Right cardiac atrium (tissue), 5 donors: Measurements from ENCODE around the gene IL37. TPM values are rescaled to one million over a fixed set of nuclear protein-coding genes. Genes with fewer than 3 reads are reported as not detected.

Experiments
- ATAC-seq, 2 donors: fragments of 200-7000 bp; cut with Tn5 transposase; one replicate each; pipeline versions ENCODE4 v1.8.0 to v1.9.1; 2020; ENCODE audit warnings: moderate library complexity in 2 of 2, mild to moderate bottlenecking in 1 of 2
- DNase-seq, 3 donors: peaks; one replicate each; pipeline ENCODE4 v3.0.0-alpha.2; 2020
- H3K27ac ChIP-seq: one replicate; pipeline ENCODE4 v1.5.1; 2013; ENCODE audit warnings: mild to moderate bottlenecking, low read length, control low read depth, moderate library complexity
- H3K27me3 ChIP-seq: one replicate; pipeline ENCODE4 v1.6.1; 2013; ENCODE audit not compliant: control insufficient read depth, insufficient read depth
- H3K4me1 ChIP-seq: one replicate; pipeline ENCODE4 v1.6.1; 2013; ENCODE audit warnings: low read length; ENCODE audit not compliant: control insufficient read depth, insufficient read depth
- H3K4me3 ChIP-seq: one replicate; pipeline ENCODE4 v1.5.1; 2013; ENCODE audit warnings: low read length, control low read depth
- H3K9me3 ChIP-seq: one replicate; pipeline ENCODE4 v1.6.1; 2013; ENCODE audit warnings: low read length; ENCODE audit not compliant: control insufficient read depth
- WGBS: extraction: QIAGEN DNeasy Blood & Tissue Kit; methylation state at CpG from one replicate; pipeline ENCODE4 v1.1.7; 2013; 5-methylcytosine and 5-hydroxymethylcytosine counted together
- intact Hi-C, 4 donors: fragments of 100-400 bp; cut with DNase I; formaldehyde crosslinking; loops; one replicate each; pipeline versions ENCODE4 v1.11.0 to v1.14.0; 2022 to 2023
- polyA plus RNA-seq: library from polyadenylated mRNA; stranded (reverse); fragments of 200-250 nt; gene quantifications from one replicate; pipeline ENCODE4 v1.2.3, GENCODE V29; 2013
- total RNA-seq, 4 donors: library from RNA; stranded (reverse); fragmentation: NEBNext Ultra II Directional; extraction: Animal tissue kit (Norgen Biotek cat#: 25700); gene quantifications; one replicate each; pipeline ENCODE4 v1.2.1, GENCODE V29; 2021
- donor health status: healthy with polysubstance abuse.
- donor health status: DM: no; HTN: yes; CAD: no.
- donor health status: DM: no; HTN: no; CAD: no.
- donor health status: DM: no; HTN: yes; CAD: no; lungs with severe emphysema.
- donor health status: DM: yes; HTN: yes; CAD: no.

IL37 gene
- total and polyA plus RNA-seq, 5 donors, result not detected

DNA sequence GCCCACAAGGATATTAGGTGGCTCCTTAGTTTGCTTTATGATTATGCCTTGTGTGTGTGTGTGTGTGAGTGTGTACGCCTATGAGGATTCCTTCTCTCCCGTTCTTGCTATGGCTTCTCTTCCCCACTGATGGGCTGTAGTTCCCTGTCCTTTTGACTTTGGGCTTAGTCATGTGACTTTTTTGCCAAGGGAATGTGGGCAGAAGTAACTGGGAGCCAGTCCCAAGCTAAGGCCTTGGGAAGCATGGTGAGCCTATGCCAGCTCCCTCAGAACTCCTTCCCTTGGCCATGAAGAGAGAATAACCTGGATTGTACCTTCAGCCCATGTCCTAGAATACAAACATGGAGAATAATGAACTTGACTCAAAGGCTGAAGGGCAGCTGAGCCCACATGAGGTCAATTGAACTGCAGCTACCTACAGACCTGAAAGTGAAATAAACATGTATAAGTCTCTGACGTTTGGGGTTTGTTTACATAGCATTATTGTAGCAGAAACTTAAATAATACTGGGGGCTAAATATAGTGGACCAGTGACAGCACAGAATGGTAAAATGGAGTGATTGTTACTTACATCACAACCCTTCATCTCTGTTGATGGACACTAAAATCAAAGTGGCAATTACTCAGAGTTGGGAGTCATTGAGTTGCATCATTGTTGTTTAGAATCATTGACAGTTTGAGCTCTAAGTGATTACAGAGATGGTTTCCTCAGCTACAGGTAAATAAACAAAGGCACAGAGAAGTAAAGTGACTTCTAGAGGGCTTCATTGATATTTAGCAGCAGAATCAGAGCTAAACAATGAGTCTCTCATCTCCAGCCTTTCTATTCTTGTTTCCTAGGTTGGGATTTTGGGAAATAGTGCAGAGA lies 51.6 kb downstream of the IL37 start:
- H3K4me3 ChIP-seq, result no peak overlapping the region
- intact Hi-C loops, result no loop called here
- H3K27ac ChIP-seq, result no peak overlapping the region
- no peaks in the 10 kb centered on the region for H3K27me3 ChIP-seq
- DNase-seq, result no peak
- 69% methylated on average over 3 of the region's 3 CpGs for WGBS
- no peaks in the 10 kb centered on the region for H3K4me1 ChIP-seq
- no peak for ATAC-seq
- no peaks in the 10 kb centered on the region for H3K9me3 ChIP-seq

DNA sequence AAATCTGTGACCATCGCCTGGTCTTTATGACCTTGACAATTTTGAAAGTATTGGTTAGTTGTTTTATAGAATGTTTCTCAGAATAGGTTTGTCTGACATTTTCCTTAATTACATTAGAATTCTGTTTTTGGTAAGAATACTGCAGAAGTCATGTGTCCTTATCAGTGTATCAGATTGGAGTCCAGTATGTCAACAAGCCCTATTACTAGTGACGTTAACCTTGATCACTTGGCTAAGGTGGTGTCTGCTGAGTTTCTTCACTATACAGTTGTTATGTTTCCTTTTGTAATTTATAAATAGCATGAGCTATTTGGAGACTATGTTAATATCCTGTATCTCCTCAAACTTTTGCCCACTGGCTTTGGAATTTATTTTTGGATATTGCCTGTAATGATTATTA lies 56.1 kb downstream of the IL37 start:
- H3K27ac ChIP-seq, result no peak overlapping the region
- no peaks in the 10 kb centered on the region for H3K9me3 ChIP-seq
- no peaks in the 10 kb centered on the region for H3K27me3 ChIP-seq
- WGBS, result 63% methylated on average over 2 of the region's 2 CpGs
- no peaks in the 10 kb centered on the region for H3K4me1 ChIP-seq
- no peak for ATAC-seq
- no peak overlapping the region for H3K4me3 ChIP-seq
- intact Hi-C loops, result no loop called here
- no peak for DNase-seq

Other genes with a start within 250 kb of the IL37 start
- not detected for gene NT5DC4, start 190.1 kb upstream of the IL37 start, total RNA-seq
- not detected for gene NT5DC4, start 190.1 kb upstream of the IL37 start, polyA plus RNA-seq
- under 1 TPM in 2 of 4 donors, not detected in 2; 0.26 to 0.46 TPM for gene CKAP2L, start 146.6 kb upstream of the IL37 start, total RNA-seq
- not detected for gene CKAP2L, start 146.6 kb upstream of the IL37 start, polyA plus RNA-seq
- not detected for gene IL1A, start 126.7 kb upstream of the IL37 start, total RNA-seq
- gene IL1A, start 126.7 kb upstream of the IL37 start, polyA plus RNA-seq, result not detected
- gene IL1B, start 74.4 kb upstream of the IL37 start, total RNA-seq, result 1 to 10 TPM in 2 of 4 donors, under 1 TPM in 1, not detected in 1; 0.14 to 2.1 (median 1.7) TPM
- gene IL1B, start 74.4 kb upstream of the IL37 start, polyA plus RNA-seq, result 0.70 TPM
- gene IL36G, start 66.8 kb downstream of the IL37 start, total RNA-seq, result not detected
- not detected for gene IL36G, start 66.8 kb downstream of the IL37 start, polyA plus RNA-seq
- not detected for gene IL36A, start 94.3 kb downstream of the IL37 start, total RNA-seq
- gene IL36A, start 94.3 kb downstream of the IL37 start, polyA plus RNA-seq, result not detected
- not detected for gene IL36B, start 141.7 kb downstream of the IL37 start, total RNA-seq
- gene IL36B, start 141.7 kb downstream of the IL37 start, polyA plus RNA-seq, result not detected
- gene IL36RN, start 148.0 kb downstream of the IL37 start, total RNA-seq, result not detected
- not detected for gene IL36RN, start 148.0 kb downstream of the IL37 start, polyA plus RNA-seq
- not detected for gene IL1F10, start 156.8 kb downstream of the IL37 start, total RNA-seq
- gene IL1F10, start 156.8 kb downstream of the IL37 start, polyA plus RNA-seq, result not detected
- 1 to 10 TPM in 1 of 4 donors, under 1 TPM in 3; 0.45 to 1.1 (median 0.78) TPM for gene IL1RN, start 216.4 kb downstream of the IL37 start, total RNA-seq
- gene IL1RN, start 216.4 kb downstream of the IL37 start, polyA plus RNA-seq, result 0.54 TPM